ENCODE data around the gene DOCK1.

DOCK1 gene

GRCh38 chr10:127325506-127325905 lies 420.3 kb downstream of the DOCK1 start:
- no peak for DNase-seq

- DNase-seq: no peak
Measured at GRCh38 chr10:127326883-127327282, 421.7 kb downstream of the DOCK1 start.

GRCh38 chr10:127331696-127332095 lies 426.5 kb downstream of the DOCK1 start:
- DNase-seq: no peak

- no peak for DNase-seq
Measured at GRCh38 chr10:127332631-127333030, 427.4 kb downstream of the DOCK1 start.

GRCh38 chr10:127337801-127338200 lies 432.6 kb downstream of the DOCK1 start:
- no peak for DNase-seq

GRCh38 chr10:127338399-127339110 lies 433.3 kb downstream of the DOCK1 start:
- no peak for DNase-seq

GRCh38 chr10:127343821-127344220 lies 438.6 kb downstream of the DOCK1 start:
- no peak for DNase-seq

- no peak for DNase-seq
Measured at GRCh38 chr10:127344346-127344745, 439.1 kb downstream of the DOCK1 start.

- DNase-seq: no peak
Measured at GRCh38 chr10:127345231-127345965, 440.2 kb downstream of the DOCK1 start.

- no peak for DNase-seq
Measured at GRCh38 chr10:127346604-127347003, 441.4 kb downstream of the DOCK1 start.

- no peak for DNase-seq
Measured at GRCh38 chr10:127347202-127347959, 442.2 kb downstream of the DOCK1 start.

GRCh38 chr10:127349737-127350136 lies 444.5 kb downstream of the DOCK1 start:
- DNase-seq: no peak

GRCh38 chr10:127351542-127351941 lies 446.3 kb downstream of the DOCK1 start:
- no peak for DNase-seq

- no peak for DNase-seq
Measured at GRCh38 chr10:127353544-127353943, 448.3 kb downstream of the DOCK1 start.

- no peak for DNase-seq
Measured at GRCh38 chr10:127354255-127354654, 449.0 kb downstream of the DOCK1 start.

- no peak for DNase-seq
Measured at GRCh38 chr10:127354992-127355391, 449.8 kb downstream of the DOCK1 start.

- no peak for DNase-seq
Measured at GRCh38 chr10:127356360-127356759, 451.1 kb downstream of the DOCK1 start.

GRCh38 chr10:127357265-127357664 lies 452.0 kb downstream of the DOCK1 start:
- DNase-seq: no peak

GRCh38 chr10:127358337-127358736 lies 453.1 kb downstream of the DOCK1 start:
- DNase-seq: no peak

- no peak for DNase-seq
Measured at GRCh38 chr10:127364034-127364433, 458.8 kb downstream of the DOCK1 start.

- DNase-seq: no peak
Measured at GRCh38 chr10:127368101-127368500, 462.9 kb downstream of the DOCK1 start.

GRCh38 chr10:127368929-127369328 lies 463.7 kb downstream of the DOCK1 start:
- no peak for DNase-seq

GRCh38 chr10:127370601-127371000 lies 465.4 kb downstream of the DOCK1 start:
- no peak for DNase-seq

GRCh38 chr10:127372361-127372760 lies 467.1 kb downstream of the DOCK1 start:
- no peak for DNase-seq

All from AML-193 (cell line).